Right renal cortex interstitium (tissue), 3 donors: ENCODE results near the gene TEPSIN. TPM values are rescaled to one million over a fixed set of nuclear protein-coding genes. Genes with fewer than 3 reads are reported as not detected.

Experiments
- DNase-seq, 3 donors: peaks; one replicate each; pipeline ENCODE4 v3.0.0-alpha.2; 2013; ENCODE audit warnings: low read depth in 3 of 3, low spot score in 2 of 3
- polyA plus RNA-seq, 3 donors: library from polyadenylated mRNA; unstranded; fragments of 120-200 nt; gene quantifications; one replicate each; pipeline ENCODE4 v1.2.1, GENCODE V29; 2013; ENCODE audit not compliant: insufficient read length in 3 of 3

Gene TEPSIN
- polyA plus RNA-seq, 3 donors, result 10.5 to 12.9 (median 11.8) TPM

GRCh38 chr17:81271226-81271625 lies 32.4 kb upstream of the TEPSIN start:
- DNase-seq, result no peak

GRCh38 chr17:81270279-81270678 lies 31.4 kb upstream of the TEPSIN start:
- DNase-seq, result no peak

GRCh38 chr17:81267390-81268067 lies 28.7 kb upstream of the TEPSIN start:
- no peak for DNase-seq

DNA sequence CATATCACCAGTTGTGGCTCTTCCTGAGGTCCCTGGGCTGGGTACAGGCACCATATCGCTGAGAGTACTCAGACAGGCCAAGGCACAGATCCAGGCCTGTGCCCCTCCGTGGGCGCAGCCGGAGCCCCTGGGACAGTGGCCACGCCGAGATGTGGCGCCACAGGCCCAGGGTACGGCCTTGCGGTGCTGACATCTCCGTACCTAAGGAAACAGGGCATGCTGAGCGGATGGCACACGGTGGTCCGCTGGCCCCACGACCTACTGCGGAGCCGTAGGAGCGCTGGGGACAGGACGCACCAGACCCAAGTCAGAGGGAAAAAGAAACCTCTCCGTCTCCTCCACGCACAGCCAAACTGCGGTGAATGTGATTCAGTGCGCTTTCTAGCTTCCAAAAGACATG lies 26.7 kb upstream of the TEPSIN start:
- DNase-seq, result no peak

DNA sequence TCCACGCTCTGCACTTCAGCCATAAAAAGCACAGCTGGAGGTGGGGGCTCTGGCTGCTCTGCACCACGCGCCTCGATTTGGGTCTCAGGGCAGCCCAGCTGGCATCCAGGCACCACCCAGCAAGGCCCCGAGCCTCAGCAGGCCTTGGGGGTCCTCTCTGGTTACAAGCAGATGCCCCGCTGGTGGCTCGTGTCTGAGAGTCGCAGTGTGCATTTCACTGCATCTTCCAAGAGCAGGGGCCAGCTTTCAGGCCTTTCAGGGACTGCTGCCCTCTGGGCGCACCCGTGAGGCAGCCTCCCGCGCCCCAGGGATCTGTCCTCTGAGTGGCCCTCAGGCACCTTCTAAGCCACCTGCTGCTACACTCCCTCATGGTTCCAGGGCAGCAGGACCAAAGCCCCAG lies 25.8 kb upstream of the TEPSIN start:
- no peak for DNase-seq

DNA sequence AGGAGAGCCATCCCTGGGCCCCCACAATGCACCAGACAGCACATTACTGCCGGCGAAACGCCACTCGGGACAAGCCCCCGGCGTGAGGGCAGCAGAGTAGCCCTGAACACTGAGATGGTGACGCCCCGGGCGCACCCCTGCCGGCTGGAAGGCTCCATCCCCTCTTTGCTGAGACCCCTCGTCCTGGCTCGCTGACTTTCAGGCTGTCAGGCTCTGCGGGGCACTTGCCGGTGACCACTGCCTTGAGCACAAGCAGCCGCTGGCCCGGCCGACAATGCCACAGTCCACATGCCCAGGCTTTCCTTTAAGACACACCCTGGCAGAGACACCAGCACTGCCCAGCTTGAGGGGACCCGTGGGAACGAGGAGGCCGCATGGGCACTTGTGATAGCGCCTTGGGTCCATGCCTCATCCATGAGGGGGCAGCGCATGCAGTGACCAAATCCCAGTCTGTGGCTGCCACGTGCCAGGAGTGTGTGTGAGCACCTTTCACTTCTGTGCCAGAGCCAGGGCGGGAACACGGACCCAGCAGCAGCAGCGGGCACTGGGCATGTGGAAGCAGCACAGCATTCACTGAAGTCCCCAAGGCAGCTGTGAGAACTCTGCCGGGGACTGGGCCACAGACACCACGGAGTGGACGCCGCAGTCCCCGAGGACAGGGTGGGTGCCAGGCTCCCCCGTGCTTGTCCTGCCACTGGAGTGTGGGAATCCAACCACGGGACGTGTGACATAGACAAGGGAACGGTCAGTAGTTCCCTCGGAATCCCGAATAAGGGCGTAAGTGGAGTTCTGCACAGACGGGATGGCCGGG lies 24.7 kb upstream of the TEPSIN start:
- DNase-seq, result no peak

- no peak for DNase-seq
These were observed 22.9 kb upstream of the TEPSIN start for GRCh38 chr17:81261582-81262336.

- no peak for DNase-seq
These were observed 22.2 kb upstream of the TEPSIN start for GRCh38 chr17:81261096-81261495.

DNA sequence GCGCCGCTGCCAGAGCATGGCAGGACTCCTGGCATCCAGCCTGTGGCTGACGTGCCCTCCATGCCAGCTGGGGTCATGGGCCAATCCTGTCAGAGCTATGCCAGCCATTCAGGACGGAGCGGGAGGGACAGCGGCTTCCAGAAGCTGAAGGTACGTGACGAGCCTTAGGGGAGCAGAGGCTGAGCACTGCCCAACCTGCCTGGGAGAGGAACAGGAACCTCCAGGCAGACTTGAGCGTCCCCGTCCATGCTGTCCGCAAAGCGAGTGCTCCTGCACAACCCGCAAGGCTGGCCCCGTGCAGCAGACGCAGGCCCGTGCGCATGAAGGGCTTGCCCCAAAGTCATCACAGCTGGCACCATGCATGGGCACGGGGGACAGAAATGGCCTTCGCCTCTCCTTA lies 21.8 kb upstream of the TEPSIN start:
- DNase-seq, result no peak

DNA sequence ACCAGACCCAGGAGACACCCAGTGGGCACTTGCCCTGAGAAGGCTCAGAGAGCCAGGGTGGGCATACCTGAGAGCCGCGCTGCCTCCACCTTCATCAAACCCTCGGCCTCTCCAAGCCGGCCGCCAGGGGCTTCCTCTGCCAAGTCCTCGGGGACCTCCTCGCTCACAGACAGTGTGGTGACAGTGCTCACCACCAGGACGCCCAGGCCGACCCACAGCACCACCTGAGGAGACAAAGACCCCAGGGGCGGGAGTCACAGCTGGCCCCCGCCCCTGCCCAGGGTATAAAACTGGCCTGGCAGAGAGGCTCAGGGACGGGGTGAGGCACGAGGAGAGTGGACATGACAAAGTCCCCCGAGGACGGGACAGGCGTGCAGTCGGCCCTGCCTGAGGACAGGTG lies 21.3 kb upstream of the TEPSIN start:
- no peak for DNase-seq

- no peak for DNase-seq
These were observed 20.3 kb upstream of the TEPSIN start for GRCh38 chr17:81259058-81259605.

GRCh38 chr17:81258292-81258691 lies 19.4 kb upstream of the TEPSIN start:
- DNase-seq, result no peak

DNA sequence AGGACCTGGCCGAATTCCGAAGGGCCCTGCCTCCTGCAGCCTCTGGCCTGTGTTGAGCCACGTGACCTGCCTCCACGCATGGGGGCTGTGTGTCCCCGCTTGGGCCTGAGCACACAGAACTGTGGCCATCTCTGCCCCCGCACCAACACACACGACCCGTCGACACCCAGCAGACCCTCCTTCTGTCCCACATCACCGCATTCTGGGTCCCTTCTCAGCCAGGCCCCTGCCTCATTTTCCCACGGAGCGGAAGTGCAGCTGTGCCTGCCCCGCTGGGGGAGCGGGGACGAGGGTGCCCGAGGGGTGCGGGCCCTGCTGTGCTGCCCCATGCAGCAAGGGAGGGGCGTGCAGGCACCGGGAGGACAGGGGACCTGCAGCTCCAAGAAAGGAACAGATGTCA lies 18.7 kb upstream of the TEPSIN start:
- DNase-seq, result no peak

- no peak for DNase-seq
These were observed 17.8 kb upstream of the TEPSIN start for GRCh38 chr17:81256616-81257015.

DNA sequence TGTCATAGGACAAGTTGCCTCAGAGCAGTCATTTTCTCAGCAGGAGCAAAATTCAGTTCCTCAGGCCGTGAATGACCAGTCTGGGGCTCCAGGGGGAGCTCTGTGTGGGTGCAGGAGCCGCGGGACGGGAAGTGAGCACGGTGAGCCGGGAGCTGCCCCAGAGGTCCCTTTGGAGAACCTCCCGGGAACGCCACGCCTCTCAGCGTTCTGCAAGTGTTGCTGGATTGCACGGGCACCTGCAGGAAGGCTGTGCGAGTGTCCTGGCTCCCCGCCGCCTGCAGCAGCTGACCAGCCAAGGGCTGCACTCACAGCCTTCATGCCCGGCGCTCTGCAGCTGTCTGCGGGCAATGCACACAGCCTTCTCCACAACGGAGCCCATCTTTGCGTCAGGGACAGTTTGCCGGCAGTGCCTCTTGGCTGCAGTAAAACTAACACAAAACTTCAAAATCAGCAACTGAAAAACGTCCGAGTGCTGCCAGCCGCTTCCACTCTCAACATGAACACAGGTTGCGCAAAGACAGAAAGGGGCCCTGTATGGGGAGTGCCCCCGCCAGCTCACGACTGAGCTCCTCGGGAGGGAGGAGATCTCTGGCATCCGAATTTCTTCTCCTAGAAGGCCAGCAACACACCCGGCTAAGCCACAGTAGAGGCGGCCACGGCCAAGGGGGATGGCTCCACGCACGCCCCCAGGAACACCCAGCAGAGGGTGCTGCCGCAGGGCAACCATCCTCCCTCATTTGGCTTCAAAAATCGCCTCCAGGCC lies 16.3 kb upstream of the TEPSIN start:
- peak in 1 of 3 donors; percentile 59 for DNase-seq

GRCh38 chr17:81253358-81254131 lies 14.7 kb upstream of the TEPSIN start:
- no peak for DNase-seq

DNA sequence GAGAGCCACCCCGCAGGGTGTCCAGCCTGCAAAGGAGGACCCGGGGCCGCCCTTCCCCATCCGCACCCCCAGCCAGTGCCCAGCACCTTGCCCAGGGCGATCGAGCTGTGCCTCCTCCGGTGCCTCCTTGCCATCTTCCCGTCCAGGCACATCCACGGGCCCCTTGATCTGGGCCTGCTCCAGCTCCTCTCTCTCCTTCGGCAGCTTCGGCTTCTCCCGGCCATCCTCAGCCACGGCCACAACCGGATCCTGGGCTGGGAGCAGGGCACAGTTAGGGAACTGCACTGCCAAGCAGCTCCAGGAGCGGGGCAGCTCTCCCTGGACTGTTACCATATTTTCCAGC lies 14.1 kb upstream of the TEPSIN start:
- DNase-seq, result no peak

DNA sequence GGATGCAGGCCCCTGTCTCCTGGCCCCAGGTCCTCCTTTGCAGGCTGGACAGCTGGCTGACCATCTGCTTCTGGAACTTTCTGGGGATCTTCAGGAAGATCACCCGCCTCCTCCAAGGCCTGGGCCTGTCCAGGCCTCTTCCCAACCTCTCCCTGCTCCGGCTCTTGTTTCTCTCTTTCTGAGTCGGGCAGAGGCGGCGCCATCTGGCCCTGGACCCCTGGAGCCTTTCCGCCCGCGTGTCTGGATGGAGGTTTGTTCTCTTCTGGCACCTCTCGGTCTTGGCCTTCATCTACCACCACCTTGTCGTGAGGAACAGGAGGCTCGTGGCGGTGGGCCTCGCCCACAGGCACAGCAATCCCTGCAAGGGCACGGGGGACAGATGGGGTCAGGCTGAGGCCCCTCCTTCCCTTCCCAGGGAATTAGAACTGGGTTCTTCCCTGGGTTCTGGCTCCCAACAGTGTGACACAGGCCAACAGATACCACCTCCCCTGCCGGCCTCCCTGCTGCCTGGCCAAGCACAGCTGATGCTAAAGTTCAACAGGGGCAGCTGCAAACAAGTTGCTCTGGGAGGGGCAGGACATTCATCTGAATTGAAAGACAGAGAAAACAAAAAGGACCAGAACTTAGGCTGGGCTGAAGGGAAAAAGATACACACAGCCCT lies 13.6 kb upstream of the TEPSIN start:
- DNase-seq, result no peak

- DNase-seq, result no peak
These were observed 12.9 kb upstream of the TEPSIN start for GRCh38 chr17:81251709-81252301.
